ENCODE measurements around the gene PDILT.
"Not testable (repeated sequence)": the region's sequence is repeated elsewhere in the genome, so short reads cannot be mapped to it uniquely, and the experiment has no call there.

The PDILT gene

DNA sequence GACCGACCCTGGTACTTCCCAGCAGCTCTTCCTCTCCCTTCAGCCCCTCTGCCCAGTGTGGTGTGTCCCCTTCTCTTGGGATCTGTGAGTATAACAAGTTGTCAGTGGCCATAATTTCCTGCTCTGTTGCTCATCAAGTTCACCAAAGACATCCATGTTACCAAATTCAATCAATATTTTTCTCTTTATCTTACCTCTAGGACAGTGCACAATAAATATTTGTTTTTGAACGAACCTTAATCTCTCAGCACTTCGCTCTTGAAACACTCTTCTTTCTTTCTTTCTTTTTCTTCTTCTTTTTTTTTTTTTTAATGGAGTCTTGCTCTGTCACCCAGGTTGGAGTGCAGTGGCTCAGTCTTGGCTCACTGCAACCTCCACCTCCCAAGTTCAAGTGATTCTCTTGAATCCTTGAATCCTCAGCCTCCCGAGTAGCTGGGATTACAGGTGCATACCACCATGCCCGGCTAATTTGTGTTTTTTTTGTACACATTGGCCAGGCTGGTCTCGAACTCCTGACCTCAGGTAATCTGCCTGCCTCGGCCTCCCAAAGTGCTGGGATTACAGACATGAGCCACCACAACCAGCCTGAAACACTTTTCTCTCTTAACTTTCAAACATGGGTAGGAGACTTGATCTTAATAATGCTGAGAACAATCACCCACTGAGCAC, 49.3 kb downstream of the PDILT start:
- no peak for DNase-seq

DNA sequence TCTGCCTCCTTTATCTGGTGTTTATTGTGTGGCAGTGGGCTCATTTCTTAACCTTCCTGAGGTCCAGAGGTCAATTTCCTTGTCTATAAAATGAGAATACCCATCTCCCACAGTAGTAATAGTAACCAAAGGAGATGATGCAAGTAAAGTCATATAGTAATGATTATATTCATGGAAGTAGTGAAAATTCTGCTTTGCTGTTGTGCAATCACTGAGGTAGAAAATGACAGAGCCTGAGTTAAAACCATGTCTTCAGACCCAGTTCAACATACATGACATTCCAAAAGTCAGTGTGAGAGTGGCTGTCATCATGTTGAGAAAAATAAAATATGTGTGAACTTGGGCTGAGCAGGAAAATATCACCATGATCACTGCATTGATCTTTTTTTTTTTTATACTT, 51.2 kb downstream of the PDILT start:
- DNase-seq: no peak

DNA sequence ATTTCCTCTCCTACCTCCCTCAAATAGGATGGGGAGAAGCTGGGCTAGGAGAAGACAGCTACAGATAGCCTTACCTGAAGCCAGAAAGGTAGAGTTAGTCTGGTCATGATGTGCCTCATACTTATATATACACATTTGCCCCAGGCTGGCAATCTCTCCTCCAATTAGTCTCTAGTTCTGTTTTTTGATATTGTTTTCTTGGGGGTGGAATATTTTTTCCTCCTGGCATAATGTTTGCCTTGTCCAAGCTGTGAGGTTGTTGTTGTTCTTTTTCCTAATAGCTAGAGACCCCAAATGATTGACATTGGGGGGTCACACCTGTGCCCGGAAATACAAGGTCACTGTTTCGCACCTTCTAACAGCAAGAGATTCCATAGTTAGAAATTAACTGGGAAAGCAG, 51.9 kb downstream of the PDILT start, which contains the start of gene UMOD:
UMOD (minus strand) TSS at position 101 of the 400 bp plus-strand sequence. CDS start 1,978 bp downstream, outside the sequence.
- no peak for DNase-seq

DNA sequence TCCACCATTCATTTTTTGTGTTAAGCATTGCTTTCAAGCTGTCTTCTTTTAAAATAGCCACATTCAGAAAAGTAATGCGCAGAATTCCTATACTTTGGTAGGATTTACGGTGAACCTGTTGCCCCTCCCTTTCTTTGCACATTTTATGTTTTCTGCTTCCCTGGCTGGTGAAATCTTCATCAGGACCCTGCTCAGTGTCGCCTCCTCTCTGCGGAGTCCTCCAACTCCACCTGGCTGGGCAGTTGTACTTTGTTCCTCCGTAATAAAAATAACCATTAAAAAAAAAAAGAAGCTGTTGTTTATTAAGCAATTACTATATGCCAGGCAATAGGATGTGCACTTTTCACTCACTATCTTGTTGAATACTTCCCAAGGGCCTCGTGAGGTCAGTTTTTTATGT, 54.9 kb downstream of the PDILT start:
- no peak for DNase-seq

DNA sequence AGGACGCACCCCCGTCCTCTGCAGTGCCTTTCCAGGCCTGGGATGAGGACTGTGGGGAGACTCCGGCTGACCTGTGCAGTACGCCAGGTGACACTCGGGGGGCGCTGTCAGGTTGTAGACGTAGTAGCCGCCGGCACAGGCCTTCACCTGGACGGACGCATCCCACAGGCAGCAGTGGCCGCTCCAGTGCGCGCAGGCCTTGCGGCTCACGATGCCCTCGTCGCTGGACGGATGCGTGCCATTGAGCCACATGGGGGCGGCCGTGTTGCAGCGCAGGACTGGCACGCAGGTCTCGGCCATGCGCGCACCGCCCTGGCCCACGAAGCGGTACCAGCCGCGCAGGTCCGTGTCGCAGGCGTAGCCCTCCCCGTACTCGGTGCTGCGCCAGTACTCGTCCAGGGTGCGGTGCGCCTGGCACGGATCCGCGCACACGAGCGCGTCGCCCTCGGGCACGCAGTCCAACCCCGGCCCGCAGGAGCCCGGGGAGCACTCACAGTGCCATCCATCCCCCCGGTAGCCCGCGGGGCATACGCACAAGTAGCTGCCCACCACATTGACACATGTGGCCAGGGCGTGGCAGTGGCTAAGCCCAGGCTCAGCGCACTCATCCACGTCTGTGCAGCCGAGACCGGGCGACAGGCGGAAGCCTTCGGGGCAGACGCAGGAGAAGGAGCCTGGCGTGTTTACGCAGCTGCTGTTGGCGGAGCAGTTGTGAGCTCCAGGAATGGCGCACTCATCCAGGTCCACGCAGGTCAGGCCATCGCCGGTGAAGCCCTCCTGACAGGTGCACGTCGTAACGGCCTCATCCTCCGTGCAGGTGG, 56.0 kb downstream of the PDILT start:
- no peak for DNase-seq

DNA sequence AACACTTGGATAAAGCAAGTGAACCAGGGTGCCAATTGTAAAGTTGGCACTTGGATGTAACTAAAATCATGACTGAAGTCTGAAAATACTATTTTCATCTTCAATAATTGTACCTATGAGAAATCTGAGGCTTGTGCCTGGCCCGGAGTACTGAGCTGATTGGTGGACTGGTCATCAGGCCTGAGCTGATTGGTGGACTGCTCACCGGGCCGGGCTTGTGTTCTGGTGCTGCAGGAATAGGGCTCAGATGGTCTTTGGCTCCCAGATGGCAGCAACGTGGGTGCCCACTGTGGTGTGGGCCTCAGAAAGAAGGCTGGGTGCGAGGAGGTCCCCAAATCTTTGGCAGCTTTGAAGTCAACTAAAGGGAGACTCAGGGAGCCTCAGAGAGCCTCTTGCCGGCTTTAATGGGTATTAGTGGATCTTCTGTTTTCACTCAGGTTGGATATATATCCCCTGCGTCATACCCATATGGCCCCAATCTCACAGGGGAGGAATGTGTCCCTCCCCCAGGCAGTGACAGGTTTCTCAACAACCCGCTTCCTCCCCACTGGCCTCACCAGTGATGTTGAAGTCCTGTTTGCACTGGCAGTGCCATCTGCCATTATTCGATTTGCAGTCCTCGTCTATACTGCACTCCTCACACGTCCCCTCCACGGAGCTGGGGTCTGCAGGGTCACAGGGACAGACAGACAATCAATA, 56.7 kb downstream of the PDILT start:
- no peak for DNase-seq

DNA sequence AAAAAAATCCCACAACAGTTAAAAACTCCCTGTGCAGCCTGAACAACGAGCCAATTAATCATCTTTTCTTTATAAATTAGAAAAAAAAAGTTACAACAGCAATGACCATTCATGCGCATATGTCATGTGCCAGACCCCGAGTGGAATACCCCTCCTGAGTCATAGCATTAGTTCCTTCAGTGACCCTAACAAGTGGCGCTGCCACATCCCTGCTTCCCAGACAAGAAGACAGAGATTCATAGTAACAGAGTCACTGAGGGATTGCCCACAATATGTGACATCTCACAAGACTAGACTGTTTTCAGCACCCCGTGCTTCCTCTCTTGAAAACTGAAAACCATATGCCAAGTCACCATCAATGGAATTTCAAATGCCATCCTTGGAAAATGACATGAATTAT, 59.9 kb downstream of the PDILT start:
- no peak for DNase-seq

DNA sequence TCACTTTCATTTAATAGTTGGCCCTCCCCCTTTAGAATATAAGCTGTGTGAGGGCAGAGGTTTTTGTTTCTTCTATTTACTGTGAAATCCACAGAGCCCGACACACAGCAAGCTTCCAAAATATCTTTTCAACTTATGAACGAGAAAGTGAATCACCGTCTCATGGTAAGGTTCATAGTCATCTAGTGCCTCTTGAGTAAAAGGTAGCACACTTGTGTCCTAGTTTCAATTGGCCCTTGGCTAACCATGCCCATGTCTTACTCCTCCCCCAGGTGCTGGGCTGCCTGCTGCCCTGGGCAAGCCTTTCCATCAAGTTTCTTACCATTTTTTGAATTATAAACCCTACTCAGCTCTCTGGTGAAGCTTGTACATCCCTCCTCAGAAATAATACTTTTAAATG, 64.8 kb downstream of the PDILT start:
- no peak for DNase-seq

DNA sequence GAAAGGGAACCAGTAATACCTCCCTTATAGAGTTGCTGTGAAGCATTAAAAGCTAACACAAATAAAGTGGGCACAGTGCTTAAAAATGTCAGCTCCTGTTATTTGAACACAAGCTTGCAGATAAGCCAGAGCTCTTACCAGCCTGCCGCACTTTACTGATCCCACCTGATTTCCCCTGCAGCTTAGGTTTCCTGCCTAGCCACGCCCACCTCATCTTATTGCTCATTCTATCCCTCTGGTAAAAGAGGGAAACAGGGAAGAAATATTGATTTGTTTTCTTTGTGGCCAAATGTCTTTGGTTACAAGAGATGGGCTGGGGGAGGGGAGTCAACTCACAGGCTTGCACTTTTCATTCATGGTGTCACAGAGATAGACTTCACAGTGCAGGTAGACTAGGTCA, 67.6 kb downstream of the PDILT start:
- no peak for DNase-seq

DNA sequence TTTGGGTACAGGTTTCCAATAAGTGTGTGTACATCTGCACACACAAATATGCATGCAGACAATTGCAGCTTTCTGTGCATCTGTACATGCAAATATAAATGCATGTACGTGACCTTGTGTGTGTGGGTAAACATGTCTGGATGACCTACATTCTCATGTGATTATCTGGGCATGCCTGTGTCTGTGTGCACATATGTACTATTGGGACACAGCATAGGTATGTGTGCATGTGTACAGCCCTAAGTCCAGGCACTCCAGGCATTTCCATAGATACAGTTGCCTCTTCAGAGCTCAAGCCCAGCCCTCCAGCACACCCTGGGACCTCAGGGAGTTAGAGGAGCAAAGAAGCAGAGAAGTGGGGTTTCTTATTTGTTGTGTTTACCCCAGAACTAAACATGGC, 70.1 kb downstream of the PDILT start:
- no peak for DNase-seq

DNA sequence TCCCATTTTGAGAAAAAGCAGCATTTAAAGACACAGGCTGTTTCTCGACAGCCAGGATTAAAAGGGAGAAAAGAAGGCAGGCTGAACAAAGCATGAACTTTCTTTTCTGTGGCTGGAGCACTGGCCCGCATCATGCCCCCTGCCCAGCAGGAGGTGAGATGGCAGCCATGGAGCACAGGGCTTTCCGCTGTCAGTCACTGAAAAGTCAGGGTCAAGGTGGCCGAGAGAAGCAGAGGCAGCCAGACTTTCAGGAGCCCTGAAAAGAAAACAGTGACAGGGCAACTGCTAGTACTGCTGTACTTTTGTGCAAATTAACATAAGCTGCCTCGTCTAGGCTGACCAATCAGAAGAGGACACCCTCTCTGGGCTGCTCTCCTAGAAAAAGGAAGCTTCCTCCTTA, 71.4 kb downstream of the PDILT start:
- no peak for DNase-seq

DNA sequence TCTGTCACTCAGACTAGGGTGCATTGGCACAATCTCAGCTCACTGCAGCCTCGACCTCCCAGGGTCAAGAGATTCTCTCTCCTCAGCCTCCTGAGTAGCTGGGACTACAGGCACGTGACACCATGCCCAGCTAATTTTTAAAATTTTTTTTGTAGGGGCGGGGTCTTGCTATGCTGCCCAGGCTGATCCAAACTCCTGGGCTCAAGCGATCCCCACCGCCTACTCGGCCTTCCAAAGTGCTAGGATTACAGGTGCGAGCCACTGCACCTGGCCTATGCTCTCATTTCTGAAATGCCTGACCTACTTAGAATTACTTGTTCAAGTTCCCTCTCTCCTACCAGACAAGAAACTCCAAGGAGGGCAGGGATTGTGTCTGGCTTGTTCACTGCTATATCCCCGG, 72.1 kb downstream of the PDILT start:
- DNase-seq: no peak

DNA sequence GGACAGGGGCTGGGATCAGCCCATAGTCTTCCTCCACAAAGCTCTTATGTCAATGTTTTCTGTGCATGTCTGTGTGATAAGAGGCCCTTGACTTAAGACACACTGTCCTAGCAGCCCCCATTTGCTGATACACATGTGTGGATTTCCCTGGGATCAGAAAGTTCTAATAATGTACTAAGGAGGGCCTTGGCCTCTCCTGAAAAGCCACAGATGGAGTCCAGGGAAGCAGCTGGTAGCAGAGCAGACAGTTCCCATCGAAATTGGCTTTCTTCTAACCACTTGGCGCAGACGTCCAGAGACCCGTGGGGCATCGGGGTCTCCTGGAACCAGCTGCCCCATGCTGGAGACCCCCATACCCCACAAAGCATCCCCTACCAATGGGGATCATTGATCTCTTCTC, 72.9 kb downstream of the PDILT start:
- DNase-seq: no peak

DNA sequence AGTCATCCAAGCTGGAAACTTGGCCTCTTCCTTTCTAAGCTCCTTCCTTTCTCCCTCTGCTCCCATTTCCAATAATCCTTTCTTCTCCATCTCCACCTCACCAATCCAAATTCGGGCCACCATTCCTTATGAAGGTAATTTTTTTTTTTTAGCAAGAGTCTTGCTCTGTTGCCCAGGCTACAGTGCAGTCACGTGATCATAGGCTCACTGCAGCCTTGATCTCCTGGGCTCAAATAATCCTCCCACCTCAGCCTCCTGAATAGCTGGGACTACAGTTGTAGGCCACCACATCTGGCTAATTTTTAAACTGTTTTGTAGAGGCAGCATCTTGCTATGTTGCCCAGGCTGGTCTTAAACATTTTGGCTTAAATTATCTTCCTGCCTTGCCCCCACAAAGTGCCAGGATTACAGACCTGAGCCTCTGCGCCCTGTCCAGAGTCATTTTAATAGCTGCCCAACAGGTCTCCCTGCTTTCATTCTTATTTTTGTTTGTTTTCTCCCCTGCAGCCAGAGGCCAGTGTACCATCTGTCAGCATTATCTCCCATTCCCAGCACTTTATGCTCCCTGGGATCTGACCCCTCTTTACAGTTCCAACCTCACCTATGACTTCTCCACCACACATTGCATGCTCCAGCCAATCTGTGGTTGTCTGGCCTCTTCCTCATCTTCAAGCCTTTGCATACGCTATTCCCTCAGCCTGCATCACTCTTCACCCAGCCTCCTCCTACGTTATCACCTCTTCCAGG, 75.0 kb downstream of the PDILT start:
- no peak for DNase-seq

DNA sequence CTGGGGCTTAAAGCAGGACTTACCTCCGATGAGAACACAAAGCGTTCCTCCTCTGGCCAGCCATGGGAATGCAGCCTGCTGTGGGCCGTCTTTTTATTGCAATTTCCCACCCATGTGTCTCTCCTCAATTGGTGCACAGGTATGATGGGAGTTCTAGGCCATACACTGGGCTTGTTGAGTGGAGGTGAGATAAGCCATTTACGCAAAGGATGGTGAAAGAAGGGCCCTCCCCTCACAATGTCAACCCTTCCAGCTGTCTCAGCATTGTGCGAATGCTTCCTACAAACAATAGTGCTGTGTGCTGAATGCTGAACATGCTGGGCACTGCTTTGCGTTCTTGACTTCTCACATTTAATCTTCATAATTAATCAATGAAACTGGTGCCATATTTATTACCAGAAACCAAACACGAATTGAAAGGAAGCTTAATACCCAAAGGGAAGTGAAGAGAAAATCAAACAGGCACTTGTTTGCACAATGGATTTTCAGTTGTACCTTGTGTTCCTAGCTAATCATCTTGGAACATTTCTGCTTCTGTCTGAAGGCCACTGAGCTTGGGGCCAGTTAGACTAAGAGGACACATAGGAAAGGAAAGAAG, 77.0 kb downstream of the PDILT start, which contains the start of gene GP2:
GP2 (minus strand) TSS at position 70 of the 598 bp plus-strand sequence. CDS start 1,082 bp downstream, outside the sequence.
- DNase-seq: no peak

DNA sequence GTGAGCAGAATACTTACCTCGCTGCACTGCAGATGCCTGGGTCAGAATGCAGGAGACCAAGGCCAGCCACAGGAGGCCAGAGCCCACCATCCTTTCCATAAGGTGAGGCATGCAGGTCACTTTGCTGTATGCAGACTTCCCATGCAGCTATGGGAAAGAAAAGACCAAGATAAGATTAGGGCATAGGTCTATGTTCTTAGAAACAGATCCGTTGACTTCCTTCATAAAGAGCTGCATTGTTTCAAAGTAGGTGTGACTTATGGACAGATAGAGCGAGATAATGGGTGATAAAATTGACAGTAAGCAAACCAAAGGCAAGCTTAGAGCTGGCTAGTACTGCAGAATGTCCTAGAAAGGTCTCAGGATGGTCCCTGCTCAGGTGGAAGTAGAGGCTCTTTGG, 78.2 kb downstream of the PDILT start:
- DNase-seq: no peak

DNA sequence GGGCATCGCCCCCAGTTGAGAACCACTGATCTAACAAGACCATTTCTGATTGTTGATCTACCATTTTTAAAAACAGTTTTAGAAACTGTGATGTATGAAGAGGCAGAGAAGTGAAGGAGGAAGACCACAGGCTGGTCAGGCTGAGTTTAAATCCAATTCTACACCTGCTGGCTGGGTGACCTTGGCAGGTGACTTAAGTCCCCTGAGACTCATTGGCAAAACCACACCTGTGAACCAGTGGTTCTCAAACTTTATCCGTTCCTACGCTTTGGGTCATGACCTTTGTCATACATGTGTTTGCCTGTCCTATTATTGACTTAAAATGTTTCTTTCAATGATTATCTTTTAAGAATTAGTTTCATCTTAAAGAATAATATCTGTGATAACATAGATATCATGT, 79.5 kb downstream of the PDILT start:
- no peak for DNase-seq

DNA sequence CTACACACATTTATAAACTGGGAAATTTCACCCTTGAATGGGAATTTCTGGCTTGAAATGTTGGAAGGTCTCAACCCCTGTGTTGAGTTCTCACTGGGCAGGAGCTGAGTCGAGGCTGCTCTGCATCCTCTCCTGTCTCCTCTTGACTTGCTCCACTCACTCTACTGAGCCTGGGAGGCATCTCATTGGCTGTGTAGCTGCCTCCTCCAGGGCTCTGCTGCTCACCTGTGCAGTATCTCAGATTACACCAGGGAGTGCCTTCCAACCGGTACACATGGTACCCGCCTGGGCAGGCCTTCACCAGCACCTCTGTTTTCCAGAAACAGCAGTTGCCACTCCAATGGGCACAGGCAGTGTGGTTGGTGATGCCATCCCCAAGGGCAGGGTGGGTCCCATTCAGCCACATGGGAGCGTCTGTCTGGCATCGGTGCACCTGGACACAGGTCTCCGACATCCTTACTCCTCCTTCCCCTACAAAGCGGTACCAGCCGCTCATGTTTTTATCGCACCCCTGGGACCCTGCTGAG, 80.9 kb downstream of the PDILT start:
- no peak for DNase-seq

DNA sequence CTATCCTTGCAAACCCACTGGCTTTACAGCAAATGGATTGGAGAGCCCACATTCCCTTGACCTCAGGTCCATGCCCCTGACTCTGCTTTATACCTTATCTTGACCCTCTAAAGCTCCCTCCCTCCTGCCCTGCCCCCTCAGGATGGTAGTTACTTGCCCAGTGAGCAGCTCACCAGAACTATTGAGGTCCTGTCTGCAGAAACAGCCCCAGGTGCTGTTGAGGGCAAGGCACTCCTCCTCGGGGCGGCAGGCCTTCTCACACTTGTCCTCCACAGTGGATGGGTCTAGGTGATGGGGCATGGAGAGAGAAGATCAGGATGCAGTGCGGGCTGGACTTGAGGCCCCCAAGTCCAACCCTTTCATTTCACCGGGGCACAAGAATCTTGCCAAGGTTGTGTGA, 81.8 kb downstream of the PDILT start:
- DNase-seq: no peak

DNA sequence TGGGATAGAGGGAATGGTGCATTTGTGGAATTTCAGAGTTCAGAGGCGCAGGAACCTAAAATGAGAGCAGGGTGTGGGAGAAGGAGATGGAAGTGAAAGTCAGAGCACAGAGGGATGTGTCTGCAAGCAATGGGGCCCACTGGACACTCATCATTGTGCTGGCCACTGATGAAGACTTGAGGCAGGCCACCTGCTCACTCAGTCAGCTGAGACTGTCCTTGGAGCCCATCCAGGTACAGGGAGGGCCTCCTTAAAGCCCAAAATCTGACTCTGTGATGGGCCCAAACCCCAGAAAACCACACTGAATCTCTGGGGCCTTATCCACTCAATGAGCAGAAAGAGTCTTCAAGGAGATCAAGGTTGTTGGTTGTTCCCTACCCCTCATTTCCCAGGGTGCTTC, 82.9 kb downstream of the PDILT start:
- no peak for DNase-seq

DNA sequence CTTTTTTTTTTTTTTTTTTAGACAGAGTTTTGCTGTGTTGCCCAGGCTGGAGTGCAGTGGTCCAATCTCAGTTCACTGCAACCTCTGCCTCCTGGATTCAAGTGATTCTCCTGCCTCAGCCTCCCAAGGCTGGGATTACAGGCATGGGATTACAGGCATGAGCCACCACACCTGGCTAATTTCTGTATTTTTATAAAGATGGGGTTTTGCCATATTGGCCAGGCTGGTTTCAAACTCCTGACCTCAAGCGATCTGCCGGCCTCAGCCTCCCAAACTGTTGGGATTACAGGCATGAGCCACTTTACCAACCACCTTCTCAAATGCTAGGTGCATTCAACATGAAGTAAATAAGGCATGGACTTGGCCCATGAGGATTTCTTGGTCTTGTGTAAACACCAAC, 83.5 kb downstream of the PDILT start:
- DNase-seq: not testable (repeated sequence)

DNA sequence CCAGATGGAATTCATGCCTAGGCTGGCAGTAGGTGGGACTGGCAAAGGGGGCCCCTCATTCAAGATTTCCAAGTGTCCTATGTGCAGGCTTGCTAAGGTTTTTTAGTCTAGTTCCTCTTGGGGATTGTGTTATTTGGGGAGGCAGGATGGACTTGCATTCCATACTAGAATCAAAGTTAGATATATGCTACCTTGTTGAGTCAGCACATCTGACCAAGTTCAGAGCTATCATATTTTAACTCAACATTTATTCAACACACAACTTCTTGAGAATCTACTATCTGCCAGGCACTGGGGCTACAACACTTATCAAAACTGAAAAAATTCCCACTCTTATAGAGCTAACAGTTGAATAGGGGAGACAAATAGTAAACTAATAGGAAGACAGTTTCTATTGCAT, 83.9 kb downstream of the PDILT start:
- no peak for DNase-seq

All from activated CD4-positive, alpha-beta T cell treated with anti-CD3 and anti-CD28 coated beads, Interleukin-2, amount 50 U/mL, for 4 hours (primary cell).